ENCODE measurements around the gene ROBO2. TPM values are rescaled to one million over a fixed set of nuclear protein-coding genes. Genes with fewer than 3 reads are reported as not detected.

ROBO2 gene
- total and polyA plus RNA-seq, 2 experiments from 2014 or later: 1.5 to 7.8 TPM

DNA sequence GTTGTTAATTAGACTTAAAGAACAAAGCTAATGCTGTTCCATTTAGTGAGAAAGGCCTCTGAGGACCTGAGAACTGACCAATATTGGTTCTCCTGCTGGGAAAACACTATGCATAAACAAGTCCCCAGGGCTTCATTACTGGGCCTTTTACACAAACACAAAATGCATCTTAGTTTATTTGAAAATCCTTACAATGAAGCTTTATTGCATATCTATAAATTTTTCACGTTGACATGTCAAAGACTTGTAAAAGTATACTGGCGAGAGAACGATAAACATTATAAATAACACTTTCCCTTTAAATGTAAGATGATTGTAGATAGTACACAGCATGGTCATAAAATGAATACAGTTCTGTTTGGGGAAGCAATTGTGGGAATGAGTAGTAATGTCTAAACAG is 151.7 kb downstream of the ROBO2 start:
- Histone ChIP-seq H3K27me3 (ENCODE audit: insufficient read depth) (no peaks in the 10 kb centered on the region), H3K27ac (ENCODE audit: low read depth) (no peak overlapping the region), H3K9me2 (ENCODE audit: insufficient read depth) (no peaks in the 10 kb centered on the region), H3K4me3 (no peak overlapping the region), H2AFZ (no peak overlapping the region), H3K79me2 (replicated peaks; ENCODE audit: insufficient read depth) (no peaks in the 10 kb centered on the region), H3K4me1 (ENCODE audit: insufficient read depth) (no peaks in the 10 kb centered on the region), H3F3A (replicated peaks; ENCODE audit: low read depth) (no peaks in the 10 kb centered on the region), H4K20me1 (replicated peaks; ENCODE audit: insufficient read depth) (no peaks in the 10 kb centered on the region), H3K36me3 (ENCODE audit: insufficient read depth) (no peaks in the 10 kb centered on the region), H3K4me2 (no peak overlapping the region)
- no peak for ATAC-seq
- Mint-ChIP-seq H3K4me3 (no peak overlapping the region), H3K36me3 (ENCODE audit: low read depth) (no peaks in the 10 kb centered on the region), H3K27ac (no peak overlapping the region), H3K27me3 (ENCODE audit: insufficient read depth, low read depth, poor library complexity) (no peaks in the 10 kb centered on the region), H3K4me1 (peaks cover 5% of the 10 kb centered on the region; the same call in 2 of the 3 replicates), H3K9me3 (no peaks in the 10 kb centered on the region)
- no peak for DNase-seq (ENCODE audit: low spot score)
- no peak for TF ChIP-seq JUNB (IDR thresholded peaks at IDR 0.05; ENCODE audit: unreplicated experiment)

DNA sequence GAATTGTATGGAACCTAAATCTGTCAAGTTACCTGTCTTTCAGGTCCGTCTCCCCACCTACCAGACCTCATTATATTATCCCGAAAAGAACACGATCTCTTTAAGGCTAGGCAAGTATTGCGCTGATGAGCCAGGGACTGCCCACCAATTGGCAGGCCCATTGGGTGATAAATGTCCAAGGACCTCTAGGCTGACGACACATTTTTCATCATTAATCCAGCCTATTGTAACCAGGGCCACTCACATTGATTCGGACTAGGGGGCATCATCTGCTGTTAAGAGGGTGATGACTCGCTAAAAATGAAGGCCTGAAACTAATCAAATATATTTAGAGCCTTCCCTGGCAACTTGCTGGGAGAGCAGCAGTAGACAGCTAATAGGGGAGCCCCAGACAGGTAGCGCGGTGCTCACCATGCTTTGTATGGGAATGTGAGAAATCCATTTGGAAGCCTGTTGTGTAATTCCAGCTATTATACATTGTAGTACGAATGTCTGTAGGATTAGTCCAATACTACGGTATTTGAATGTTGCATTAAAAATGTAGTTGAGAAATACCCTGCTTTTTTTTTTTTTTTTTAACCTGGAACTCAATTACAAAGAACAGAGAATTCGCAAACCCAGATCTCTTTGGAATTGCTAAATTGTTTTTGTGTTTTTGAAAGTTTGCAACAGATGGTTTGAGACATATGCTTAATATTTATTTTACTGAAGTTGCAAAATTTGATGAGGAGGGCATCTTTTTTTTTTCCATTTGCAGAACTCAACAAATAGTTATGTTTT is 156.1 kb downstream of the ROBO2 start:
- Histone ChIP-seq H3K36me3 (ENCODE audit: insufficient read depth) (no peaks in the 10 kb centered on the region), H3K4me3 (no peak overlapping the region), H3F3A (replicated peaks; ENCODE audit: low read depth) (no peaks in the 10 kb centered on the region), H3K79me2 (replicated peaks; ENCODE audit: insufficient read depth) (no peaks in the 10 kb centered on the region), H4K20me1 (replicated peaks; ENCODE audit: insufficient read depth) (no peaks in the 10 kb centered on the region), H3K27ac (ENCODE audit: low read depth) (no peak overlapping the region), H3K27me3 (ENCODE audit: insufficient read depth) (no peaks in the 10 kb centered on the region), H3K4me2 (no peak overlapping the region), H3K4me1 (ENCODE audit: insufficient read depth) (no peaks in the 10 kb centered on the region), H2AFZ (peak overlapping the region; percentile 15; the same call in 1 of the 2 replicates), H3K9me2 (ENCODE audit: insufficient read depth) (no peaks in the 10 kb centered on the region)
- DNase-seq (ENCODE audit: low spot score) (no peak), ATAC-seq (no peak)
- TF ChIP-seq NANOG (IDR thresholded peaks at IDR 0.05; ENCODE audit: borderline replicate concordance) (no peak), STAT1 (IDR thresholded peaks at IDR 0.05; ENCODE audit: unreplicated experiment) (no peak)
- TF ChIP-seq, protein P1, sequence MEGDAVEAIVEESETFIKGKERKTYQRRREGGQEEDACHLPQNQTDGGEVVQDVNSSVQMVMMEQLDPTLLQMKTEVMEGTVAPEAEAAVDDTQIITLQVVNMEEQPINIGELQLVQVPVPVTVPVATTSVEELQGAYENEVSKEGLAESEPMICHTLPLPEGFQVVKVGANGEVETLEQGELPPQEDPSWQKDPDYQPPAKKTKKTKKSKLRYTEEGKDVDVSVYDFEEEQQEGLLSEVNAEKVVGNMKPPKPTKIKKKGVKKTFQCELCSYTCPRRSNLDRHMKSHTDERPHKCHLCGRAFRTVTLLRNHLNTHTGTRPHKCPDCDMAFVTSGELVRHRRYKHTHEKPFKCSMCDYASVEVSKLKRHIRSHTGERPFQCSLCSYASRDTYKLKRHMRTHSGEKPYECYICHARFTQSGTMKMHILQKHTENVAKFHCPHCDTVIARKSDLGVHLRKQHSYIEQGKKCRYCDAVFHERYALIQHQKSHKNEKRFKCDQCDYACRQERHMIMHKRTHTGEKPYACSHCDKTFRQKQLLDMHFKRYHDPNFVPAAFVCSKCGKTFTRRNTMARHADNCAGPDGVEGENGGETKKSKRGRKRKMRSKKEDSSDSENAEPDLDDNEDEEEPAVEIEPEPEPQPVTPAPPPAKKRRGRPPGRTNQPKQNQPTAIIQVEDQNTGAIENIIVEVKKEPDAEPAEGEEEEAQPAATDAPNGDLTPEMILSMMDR (conservative IDR thresholded peaks at IDR 0.05; ENCODE audit: low read depth in 2 of 2): no peak
- Mint-ChIP-seq H3K27ac (peak overlapping the region; percentile 21; the same call in 1 of the 2 replicates), H3K4me3 (no peak overlapping the region), H3K27me3 (ENCODE audit: insufficient read depth, low read depth, poor library complexity) (no peaks in the 10 kb centered on the region), H3K9me3 (no peaks in the 10 kb centered on the region), H3K4me1 (peaks cover 2% of the 10 kb centered on the region; the same call in 2 of the 3 replicates), H3K36me3 (ENCODE audit: low read depth) (no peaks in the 10 kb centered on the region)

DNA sequence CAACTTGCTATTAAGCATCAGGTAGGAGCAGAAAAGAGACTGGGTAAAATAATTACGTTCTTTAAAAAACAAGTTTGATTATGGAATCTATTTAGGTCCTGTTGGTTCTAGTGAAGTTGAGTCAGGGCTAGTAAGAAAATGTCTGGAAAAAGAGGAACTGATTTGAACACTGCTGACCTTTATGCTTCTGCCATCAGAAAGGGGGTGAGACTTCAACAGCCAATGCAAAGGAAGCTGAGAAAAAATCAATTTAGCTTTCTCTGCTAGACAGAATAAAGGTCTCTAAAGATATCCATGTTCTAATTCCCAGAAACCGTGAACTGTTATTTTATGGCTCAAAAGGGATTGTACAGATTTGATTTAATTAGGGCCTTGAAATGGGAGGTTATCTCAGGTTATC is 157.5 kb downstream of the ROBO2 start:
- Mint-ChIP-seq H3K4me3 (no peak overlapping the region), H3K9me3 (no peaks in the 10 kb centered on the region), H3K4me1 (peaks cover 2% of the 10 kb centered on the region; the same call in 1 of the 3 replicates), H3K27me3 (ENCODE audit: insufficient read depth, low read depth, poor library complexity) (no peaks in the 10 kb centered on the region), H3K36me3 (ENCODE audit: low read depth) (no peaks in the 10 kb centered on the region), H3K27ac (no peak overlapping the region)
- H2AFZ ChIP-seq: no peak overlapping the region
- no peaks in the 10 kb centered on the region for H3K27me3 ChIP-seq (ENCODE audit: insufficient read depth)
- no peaks in the 10 kb centered on the region for H3K36me3 ChIP-seq (ENCODE audit: insufficient read depth)
- no peaks in the 10 kb centered on the region for H3K79me2 ChIP-seq (replicated peaks; ENCODE audit: insufficient read depth)
- no peaks in the 10 kb centered on the region for H3F3A ChIP-seq (replicated peaks; ENCODE audit: low read depth)
- no peaks in the 10 kb centered on the region for H3K4me1 ChIP-seq (ENCODE audit: insufficient read depth)
- no peak overlapping the region for H3K4me3 ChIP-seq
- H3K9me2 ChIP-seq (ENCODE audit: insufficient read depth): no peaks in the 10 kb centered on the region
- DNase-seq (ENCODE audit: low spot score) (no peak), ATAC-seq (no peak)
- no peaks in the 10 kb centered on the region for H4K20me1 ChIP-seq (replicated peaks; ENCODE audit: insufficient read depth)
- no peak overlapping the region for H3K4me2 ChIP-seq
- H3K27ac ChIP-seq (ENCODE audit: low read depth): no peak overlapping the region
- no peak for TF ChIP-seq NANOG (IDR thresholded peaks at IDR 0.05; ENCODE audit: borderline replicate concordance)
- TF ChIP-seq EZH2phosphoT487 (IDR thresholded peaks at IDR 0.05; ENCODE audit: unreplicated experiment): no peak
- TF ChIP-seq, protein P2, sequence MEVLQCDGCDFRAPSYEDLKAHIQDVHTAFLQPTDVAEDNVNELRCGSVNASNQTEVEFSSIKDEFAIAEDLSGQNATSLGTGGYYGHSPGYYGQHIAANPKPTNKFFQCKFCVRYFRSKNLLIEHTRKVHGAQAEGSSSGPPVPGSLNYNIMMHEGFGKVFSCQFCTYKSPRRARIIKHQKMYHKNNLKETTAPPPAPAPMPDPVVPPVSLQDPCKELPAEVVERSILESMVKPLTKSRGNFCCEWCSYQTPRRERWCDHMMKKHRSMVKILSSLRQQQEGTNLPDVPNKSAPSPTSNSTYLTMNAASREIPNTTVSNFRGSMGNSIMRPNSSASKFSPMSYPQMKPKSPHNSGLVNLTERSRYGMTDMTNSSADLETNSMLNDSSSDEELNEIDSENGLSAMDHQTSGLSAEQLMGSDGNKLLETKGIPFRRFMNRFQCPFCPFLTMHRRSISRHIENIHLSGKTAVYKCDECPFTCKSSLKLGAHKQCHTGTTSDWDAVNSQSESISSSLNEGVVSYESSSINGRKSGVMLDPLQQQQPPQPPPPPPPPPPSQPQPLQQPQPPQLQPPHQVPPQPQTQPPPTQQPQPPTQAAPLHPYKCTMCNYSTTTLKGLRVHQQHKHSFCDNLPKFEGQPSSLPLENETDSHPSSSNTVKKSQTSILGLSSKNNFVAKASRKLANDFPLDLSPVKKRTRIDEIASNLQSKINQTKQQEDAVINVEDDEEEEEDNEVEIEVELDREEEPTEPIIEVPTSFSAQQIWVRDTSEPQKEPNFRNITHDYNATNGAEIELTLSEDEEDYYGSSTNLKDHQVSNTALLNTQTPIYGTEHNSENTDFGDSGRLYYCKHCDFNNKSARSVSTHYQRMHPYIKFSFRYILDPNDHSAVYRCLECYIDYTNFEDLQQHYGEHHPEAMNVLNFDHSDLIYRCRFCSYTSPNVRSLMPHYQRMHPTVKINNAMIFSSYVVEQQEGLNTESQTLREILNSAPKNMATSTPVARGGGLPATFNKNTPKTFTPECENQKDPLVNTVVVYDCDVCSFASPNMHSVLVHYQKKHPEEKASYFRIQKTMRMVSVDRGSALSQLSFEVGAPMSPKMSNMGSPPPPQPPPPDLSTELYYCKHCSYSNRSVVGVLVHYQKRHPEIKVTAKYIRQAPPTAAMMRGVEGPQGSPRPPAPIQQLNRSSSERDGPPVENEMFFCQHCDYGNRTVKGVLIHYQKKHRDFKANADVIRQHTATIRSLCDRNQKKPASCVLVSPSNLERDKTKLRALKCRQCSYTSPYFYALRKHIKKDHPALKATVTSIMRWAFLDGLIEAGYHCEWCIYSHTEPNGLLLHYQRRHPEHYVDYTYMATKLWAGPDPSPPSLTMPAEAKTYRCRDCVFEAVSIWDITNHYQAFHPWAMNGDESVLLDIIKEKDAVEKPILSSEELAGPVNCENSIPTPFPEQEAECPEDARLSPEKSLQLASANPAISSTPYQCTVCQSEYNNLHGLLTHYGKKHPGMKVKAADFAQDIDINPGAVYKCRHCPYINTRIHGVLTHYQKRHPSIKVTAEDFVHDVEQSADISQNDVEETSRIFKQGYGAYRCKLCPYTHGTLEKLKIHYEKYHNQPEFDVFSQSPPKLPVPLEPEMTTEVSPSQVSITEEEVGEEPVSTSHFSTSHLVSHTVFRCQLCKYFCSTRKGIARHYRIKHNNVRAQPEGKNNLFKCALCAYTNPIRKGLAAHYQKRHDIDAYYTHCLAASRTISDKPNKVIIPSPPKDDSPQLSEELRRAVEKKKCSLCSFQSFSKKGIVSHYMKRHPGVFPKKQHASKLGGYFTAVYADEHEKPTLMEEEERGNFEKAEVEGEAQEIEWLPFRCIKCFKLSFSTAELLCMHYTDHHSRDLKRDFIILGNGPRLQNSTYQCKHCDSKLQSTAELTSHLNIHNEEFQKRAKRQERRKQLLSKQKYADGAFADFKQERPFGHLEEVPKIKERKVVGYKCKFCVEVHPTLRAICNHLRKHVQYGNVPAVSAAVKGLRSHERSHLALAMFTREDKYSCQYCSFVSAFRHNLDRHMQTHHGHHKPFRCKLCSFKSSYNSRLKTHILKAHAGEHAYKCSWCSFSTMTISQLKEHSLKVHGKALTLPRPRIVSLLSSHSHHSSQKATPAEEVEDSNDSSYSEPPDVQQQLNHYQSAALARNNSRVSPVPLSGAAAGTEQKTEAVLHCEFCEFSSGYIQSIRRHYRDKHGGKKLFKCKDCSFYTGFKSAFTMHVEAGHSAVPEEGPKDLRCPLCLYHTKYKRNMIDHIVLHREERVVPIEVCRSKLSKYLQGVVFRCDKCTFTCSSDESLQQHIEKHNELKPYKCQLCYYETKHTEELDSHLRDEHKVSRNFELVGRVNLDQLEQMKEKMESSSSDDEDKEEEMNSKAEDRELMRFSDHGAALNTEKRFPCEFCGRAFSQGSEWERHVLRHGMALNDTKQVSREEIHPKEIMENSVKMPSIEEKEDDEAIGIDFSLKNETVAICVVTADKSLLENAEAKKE (CRISPR knock-in tag; IDR thresholded peaks at IDR 0.05): no peak
- no peak for TF ChIP-seq STAT1 (IDR thresholded peaks at IDR 0.05; ENCODE audit: unreplicated experiment)
- no peak for TF ChIP-seq EZH2 (IDR thresholded peaks at IDR 0.05; ENCODE audit: low read depth, unreplicated experiment)
- TF ChIP-seq CREB1 (CRISPR knock-in tag; IDR thresholded peaks at IDR 0.05; ENCODE audit: low read depth): no peak
